HG03378 (cell line): ENCODE data around the gene CRYBA4.

Experiments
- ATAC-seq: cut with Tn5 transposase; IDR thresholded peaks from one replicate; pipeline ENCODE4 v1.9.1; 2021; ENCODE audit warnings: mild to moderate bottlenecking, moderate library complexity; ENCODE audit not compliant: unreplicated experiment

Gene CRYBA4

GRCh38 chr22:26621663-26622062 is at the start of gene CRYBA4:
CRYBA4 (plus strand) TSS chr22:26621963; CDS start chr22:26622597, 634 bp downstream.
- no peak for ATAC-seq

DNA sequence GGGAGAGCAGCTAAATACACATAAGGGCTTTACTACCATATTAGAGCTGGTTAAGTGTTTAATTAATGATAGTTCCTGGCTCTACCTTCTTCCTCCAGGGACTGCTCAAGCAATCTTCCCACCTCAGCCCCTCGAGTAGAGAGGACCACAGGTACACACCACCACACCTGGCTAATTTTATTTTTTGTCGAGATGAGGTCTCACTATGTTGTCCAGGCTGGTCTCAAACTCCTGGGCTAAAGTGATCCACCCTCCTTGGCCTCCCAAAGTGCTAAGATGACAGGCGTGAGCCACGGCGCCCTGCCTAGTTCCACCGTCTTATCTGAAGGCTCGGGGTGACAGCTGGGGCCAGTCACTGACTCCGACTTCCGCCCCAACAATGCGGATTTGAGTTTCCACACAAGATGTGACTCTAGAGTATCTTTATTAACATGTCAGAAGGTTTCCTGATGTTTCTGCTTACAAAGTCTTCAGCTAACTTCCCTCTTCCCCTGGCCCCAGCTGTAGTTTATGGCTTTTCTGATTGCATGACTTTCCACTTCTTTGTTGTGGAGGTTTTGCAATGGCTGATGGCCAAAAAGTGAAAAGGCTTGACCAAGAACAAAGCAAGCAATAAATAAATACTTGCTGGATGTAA is 48.6 kb upstream of the CRYBA4 start:
- no peak for ATAC-seq

GRCh38 chr22:26574001-26574723 is 47.6 kb upstream of the CRYBA4 start:
- ATAC-seq: no peak

DNA sequence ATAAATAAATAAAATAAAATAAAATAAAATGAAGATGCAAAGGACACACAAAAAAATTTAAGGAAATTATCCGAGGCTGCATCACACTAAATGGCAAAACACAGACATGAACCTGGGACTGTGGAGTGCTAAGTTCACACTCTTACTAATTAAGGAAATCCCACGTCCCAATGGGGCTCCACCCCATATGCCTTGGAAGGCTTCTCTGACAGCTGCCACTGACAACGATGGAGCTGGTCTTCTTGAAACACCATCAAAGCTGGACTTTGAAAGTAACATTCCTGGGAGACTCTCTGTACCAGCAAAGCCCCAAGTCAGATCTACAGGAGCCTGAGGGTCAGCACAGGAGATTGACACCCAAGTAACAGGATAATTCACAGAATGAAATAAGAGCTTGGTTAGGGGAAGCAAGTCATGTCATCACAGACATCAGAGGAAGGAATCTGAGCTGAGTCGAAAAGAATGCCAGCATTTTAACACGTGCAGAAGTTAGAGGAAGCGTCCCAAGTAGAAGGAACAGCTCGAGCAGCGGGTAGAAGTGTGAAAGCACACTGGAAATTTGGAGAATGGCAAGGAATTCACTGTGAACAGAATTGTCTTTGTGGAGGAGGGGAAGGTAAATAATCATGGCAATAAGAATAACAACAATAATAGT is 45.6 kb upstream of the CRYBA4 start:
- no peak for ATAC-seq

- ATAC-seq: no peak
Observed at GRCh38 chr22:26577081-26577480, 44.7 kb upstream of the CRYBA4 start.

- ATAC-seq: no peak
Observed at GRCh38 chr22:26579331-26579886, 42.4 kb upstream of the CRYBA4 start.

- no peak for ATAC-seq
Observed at GRCh38 chr22:26580240-26580962, 41.4 kb upstream of the CRYBA4 start.

DNA sequence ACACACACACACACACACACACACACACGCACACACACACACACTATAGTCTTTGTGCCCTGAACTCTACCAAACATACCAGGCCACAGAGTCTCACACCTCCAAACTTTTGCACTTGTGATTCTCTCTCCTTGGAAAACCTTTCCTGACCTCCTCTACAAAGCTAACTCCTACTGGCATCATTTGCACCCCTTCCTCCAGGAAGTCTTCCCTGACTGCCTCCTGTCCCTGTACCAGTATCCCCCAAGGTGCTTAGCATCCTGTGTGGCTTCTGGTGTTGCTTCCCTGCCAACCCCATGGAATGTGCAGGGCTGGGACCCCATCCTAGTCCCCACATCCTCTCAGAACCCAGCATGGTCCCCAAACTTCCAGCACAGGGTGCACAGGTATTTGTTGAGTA is 40.7 kb upstream of the CRYBA4 start:
- no peak for ATAC-seq

DNA sequence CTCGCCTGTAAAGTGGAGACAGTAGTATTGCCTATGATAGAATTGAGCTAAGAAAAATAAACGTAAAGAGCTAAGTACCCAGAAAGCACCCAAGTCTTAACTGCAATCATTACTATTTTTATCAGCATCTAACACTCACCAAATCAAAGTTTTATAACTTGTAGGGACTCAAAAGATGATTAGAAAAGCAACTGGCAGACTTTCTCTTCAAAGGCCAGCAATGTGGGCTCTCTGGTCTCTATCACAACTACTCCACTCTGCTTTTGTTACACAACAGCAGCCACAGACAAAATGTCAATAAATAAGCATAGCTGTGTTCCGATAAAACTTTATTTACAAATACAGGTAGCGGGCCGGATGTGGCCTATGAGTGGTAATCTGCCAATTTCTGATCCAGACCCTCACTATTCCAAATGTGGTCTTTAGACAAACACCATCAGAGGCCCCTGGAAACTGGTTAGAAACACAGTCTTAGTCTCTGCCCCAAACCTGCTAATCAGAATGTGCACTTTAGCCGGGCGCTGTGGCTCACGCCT is 40.1 kb upstream of the CRYBA4 start:
- no peak for ATAC-seq

DNA sequence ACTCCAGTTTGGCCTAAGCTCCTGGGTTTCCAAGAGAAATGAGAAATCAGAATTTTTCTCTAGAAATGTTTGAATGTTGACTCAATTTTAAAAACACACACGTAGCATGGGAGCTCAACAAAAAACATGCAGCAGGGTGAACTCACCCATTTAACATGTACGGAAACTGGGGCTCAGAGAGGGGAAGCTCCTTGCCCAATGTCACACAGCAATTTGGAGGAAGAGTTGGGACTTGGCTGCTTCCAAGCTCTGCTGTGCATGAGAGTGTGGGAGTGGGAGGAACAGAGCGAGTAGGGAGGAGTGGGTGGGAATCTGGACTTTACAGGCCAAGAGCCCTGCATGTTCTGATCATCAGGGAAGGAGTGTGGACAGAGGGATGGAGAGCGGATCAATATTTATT is 37.8 kb upstream of the CRYBA4 start:
- no peak for ATAC-seq

DNA sequence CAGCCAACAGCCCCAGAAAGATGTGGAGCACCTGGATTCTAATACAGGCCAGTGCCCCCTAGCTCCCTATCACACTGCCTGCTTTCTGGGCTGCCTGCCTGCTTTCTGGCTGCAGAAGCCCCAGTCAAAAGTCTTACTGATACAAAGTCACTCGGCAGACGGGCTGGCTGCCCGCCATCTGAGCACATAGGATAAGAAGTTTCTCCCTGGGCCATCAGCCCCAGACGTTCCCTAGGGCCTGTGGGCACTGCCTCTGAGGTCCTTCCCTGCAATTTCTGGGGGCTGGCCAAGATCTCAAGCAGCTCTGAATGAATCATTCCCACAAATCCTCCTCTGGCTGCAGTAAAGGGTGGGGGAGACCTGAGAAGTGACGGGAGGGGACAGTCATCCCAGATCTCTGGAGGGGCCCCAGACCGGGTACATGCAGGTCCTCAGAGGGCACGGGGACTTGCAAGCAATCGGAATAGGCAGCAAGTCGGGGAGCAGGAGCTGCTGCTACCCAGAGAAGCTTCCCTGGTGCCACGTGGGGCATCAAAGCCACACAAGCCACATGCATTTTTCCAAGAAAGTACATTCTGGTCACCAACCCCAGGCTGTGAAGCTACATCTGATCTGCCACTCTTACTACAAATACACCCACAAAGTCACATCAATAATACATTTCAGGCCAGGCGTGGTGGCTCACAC is 36.5 kb upstream of the CRYBA4 start:
- no peak for ATAC-seq

DNA sequence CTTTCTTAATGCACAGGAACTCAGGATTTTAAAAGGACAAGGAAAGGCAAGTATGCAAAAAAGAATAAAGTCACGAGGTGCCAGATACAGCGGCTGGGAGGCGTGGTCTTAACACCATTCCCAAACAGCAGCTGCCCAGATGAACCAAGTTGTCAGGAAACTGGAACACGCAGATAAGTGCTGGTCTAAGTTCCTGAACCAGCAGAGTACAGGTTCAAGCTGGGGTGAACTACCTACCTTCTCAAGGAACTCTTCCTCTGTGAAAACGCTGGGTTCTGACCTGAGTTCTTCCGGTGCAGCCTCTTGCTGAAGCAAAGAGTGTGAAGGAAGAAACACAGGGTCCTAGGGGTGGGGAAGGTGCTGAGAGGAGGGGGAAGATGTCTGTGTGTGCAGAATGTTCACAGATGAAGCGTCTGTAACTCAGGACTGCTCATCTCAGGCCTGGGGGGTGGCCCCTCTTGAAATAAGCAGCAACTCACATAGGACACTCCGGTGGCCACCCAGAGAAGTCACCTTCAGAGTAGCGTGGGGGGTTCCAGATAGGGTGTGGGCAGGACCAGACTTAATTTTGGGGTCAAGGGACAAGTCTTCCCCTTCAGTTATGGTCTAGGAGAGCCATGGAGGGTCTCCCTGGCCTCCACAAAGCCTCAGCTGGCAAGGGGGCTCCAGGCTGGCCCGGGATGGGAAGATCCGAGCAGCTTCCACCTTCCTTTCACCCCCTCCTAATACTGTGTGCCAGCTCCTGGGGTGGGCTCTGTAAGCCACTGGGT is 35.0 kb upstream of the CRYBA4 start:
- no peak for ATAC-seq

GRCh38 chr22:26587991-26588613 is 33.7 kb upstream of the CRYBA4 start:
- ATAC-seq: no peak

DNA sequence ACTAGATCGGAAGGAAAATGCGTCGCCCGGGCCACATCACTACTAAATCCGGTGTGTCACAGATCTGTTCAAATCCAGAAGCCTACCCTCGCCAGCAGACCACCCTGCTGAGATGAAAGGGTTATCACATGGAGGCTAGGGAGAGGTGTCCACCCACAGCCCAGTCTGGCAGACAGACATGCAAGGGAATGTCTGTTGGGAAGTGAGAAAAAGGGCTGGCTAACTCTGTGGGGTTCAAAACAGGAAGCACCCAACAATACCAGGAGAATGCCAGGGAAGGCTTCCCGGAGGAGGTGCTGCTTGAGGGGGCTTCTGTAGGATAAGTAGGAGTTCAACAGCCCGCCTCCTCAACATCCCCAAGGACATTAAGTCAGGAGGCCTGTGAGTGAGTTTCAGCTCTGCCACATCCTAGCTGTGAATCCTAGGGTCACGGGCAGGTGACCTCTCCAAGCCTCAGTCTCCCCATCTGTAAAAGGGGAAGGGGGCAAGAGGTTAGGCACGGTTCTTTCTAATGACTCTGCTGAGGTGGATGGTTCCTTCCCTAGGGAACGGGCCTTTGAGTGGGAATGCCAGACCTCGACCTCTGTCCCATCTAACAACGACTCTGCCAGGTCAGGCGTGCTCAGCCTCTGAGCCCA is 32.9 kb upstream of the CRYBA4 start:
- no peak for ATAC-seq

DNA sequence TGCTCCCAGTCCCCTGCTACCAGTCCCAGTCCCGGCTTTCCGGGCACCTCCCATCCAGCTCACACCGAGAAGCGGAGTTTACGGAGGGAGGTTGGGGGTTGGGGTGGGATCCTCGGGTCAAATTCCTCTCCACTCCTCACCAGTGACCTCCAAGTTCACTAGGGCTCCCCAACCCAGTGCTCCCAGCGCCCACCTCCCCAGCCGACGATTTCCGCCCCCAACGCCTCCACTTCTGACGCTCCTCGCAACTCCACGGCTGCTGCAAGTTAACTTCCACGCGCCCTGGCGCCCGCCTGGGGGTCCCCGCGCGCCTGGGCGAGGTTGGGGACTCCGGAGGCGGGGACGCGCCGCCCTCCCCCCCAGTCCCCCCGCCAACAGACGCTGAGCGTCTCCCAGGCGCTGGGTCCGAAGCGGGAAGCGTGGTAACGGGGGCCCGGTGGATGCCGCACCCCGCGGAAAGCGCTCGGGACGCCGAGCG is 32.4 kb upstream of the CRYBA4 start:
- ATAC-seq: no peak

GRCh38 chr22:26589845-26590736 is 31.7 kb upstream of the CRYBA4 start, which contains the start of gene TPST2:
TPST2 (minus strand) TSS chr22:26590132; CDS start chr22:26541630, 48,502 bp downstream.
- ATAC-seq: no peak

GRCh38 chr22:26592421-26592891 is 29.3 kb upstream of the CRYBA4 start:
- no peak for ATAC-seq
